Measurements from ENCODE around the gene FPR2. TPM values are rescaled to one million over a fixed set of nuclear protein-coding genes. Genes with fewer than 3 reads are reported as not detected.

The FPR2 gene
- total and polyA plus RNA-seq, 2 experiments from 2014 or later = not detected

- DNase-seq (ENCODE audit: low spot score) = no peak
- Histone ChIP-seq H3K79me2 (replicated peaks; ENCODE audit: insufficient read depth) (no peaks in the 10 kb centered on the region), H3F3A (replicated peaks; ENCODE audit: low read depth) (no peaks in the 10 kb centered on the region), H2AFZ (no peak within 1 kb of the TSS), H3K27me3 (ENCODE audit: insufficient read depth) (no peaks in the 10 kb centered on the region), H4K20me1 (replicated peaks; ENCODE audit: insufficient read depth) (no peaks in the 10 kb centered on the region), H3K4me3 (no peak within 1 kb of the TSS), H3K9me2 (ENCODE audit: insufficient read depth) (0 out of 2 replicates have a peak, but pooled peaks cover 2% of the 10 kb centered on the region), H3K27ac (ENCODE audit: low read depth) (no peak within 1 kb of the TSS), H3K4me2 (no peak within 1 kb of the TSS), H3K4me1 (ENCODE audit: insufficient read depth) (no peaks in the 10 kb centered on the region), H3K36me3 (ENCODE audit: insufficient read depth) (no peaks in the 10 kb centered on the region)
- no peak within 1 kb of the TSS for H3K27ac Mint-ChIP-seq
- TF ChIP-seq EZH2 (IDR thresholded peaks at IDR 0.05; ENCODE audit: low read depth, unreplicated experiment) (no peak), STAT1 (IDR thresholded peaks at IDR 0.05; ENCODE audit: unreplicated experiment) (no peak), POLR2AphosphoS5 (IDR thresholded peaks at IDR 0.05; ENCODE audit: low read depth) (no peak), ETS1 (IDR thresholded peaks at IDR 0.05) (no peak), CREB1 (CRISPR knock-in tag; IDR thresholded peaks at IDR 0.05; ENCODE audit: low read depth) (no peak), ZNF331 (CRISPR knock-in tag; IDR thresholded peaks at IDR 0.05; ENCODE audit: low read depth) (no peak), EZH2phosphoT487 (IDR thresholded peaks at IDR 0.05; ENCODE audit: unreplicated experiment) (no peak)
- TF ChIP-seq, protein P1, sequence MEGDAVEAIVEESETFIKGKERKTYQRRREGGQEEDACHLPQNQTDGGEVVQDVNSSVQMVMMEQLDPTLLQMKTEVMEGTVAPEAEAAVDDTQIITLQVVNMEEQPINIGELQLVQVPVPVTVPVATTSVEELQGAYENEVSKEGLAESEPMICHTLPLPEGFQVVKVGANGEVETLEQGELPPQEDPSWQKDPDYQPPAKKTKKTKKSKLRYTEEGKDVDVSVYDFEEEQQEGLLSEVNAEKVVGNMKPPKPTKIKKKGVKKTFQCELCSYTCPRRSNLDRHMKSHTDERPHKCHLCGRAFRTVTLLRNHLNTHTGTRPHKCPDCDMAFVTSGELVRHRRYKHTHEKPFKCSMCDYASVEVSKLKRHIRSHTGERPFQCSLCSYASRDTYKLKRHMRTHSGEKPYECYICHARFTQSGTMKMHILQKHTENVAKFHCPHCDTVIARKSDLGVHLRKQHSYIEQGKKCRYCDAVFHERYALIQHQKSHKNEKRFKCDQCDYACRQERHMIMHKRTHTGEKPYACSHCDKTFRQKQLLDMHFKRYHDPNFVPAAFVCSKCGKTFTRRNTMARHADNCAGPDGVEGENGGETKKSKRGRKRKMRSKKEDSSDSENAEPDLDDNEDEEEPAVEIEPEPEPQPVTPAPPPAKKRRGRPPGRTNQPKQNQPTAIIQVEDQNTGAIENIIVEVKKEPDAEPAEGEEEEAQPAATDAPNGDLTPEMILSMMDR (conservative IDR thresholded peaks at IDR 0.05; ENCODE audit: low read depth in 2 of 2) = no peak
- TF ChIP-seq, protein P2, sequence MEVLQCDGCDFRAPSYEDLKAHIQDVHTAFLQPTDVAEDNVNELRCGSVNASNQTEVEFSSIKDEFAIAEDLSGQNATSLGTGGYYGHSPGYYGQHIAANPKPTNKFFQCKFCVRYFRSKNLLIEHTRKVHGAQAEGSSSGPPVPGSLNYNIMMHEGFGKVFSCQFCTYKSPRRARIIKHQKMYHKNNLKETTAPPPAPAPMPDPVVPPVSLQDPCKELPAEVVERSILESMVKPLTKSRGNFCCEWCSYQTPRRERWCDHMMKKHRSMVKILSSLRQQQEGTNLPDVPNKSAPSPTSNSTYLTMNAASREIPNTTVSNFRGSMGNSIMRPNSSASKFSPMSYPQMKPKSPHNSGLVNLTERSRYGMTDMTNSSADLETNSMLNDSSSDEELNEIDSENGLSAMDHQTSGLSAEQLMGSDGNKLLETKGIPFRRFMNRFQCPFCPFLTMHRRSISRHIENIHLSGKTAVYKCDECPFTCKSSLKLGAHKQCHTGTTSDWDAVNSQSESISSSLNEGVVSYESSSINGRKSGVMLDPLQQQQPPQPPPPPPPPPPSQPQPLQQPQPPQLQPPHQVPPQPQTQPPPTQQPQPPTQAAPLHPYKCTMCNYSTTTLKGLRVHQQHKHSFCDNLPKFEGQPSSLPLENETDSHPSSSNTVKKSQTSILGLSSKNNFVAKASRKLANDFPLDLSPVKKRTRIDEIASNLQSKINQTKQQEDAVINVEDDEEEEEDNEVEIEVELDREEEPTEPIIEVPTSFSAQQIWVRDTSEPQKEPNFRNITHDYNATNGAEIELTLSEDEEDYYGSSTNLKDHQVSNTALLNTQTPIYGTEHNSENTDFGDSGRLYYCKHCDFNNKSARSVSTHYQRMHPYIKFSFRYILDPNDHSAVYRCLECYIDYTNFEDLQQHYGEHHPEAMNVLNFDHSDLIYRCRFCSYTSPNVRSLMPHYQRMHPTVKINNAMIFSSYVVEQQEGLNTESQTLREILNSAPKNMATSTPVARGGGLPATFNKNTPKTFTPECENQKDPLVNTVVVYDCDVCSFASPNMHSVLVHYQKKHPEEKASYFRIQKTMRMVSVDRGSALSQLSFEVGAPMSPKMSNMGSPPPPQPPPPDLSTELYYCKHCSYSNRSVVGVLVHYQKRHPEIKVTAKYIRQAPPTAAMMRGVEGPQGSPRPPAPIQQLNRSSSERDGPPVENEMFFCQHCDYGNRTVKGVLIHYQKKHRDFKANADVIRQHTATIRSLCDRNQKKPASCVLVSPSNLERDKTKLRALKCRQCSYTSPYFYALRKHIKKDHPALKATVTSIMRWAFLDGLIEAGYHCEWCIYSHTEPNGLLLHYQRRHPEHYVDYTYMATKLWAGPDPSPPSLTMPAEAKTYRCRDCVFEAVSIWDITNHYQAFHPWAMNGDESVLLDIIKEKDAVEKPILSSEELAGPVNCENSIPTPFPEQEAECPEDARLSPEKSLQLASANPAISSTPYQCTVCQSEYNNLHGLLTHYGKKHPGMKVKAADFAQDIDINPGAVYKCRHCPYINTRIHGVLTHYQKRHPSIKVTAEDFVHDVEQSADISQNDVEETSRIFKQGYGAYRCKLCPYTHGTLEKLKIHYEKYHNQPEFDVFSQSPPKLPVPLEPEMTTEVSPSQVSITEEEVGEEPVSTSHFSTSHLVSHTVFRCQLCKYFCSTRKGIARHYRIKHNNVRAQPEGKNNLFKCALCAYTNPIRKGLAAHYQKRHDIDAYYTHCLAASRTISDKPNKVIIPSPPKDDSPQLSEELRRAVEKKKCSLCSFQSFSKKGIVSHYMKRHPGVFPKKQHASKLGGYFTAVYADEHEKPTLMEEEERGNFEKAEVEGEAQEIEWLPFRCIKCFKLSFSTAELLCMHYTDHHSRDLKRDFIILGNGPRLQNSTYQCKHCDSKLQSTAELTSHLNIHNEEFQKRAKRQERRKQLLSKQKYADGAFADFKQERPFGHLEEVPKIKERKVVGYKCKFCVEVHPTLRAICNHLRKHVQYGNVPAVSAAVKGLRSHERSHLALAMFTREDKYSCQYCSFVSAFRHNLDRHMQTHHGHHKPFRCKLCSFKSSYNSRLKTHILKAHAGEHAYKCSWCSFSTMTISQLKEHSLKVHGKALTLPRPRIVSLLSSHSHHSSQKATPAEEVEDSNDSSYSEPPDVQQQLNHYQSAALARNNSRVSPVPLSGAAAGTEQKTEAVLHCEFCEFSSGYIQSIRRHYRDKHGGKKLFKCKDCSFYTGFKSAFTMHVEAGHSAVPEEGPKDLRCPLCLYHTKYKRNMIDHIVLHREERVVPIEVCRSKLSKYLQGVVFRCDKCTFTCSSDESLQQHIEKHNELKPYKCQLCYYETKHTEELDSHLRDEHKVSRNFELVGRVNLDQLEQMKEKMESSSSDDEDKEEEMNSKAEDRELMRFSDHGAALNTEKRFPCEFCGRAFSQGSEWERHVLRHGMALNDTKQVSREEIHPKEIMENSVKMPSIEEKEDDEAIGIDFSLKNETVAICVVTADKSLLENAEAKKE (CRISPR knock-in tag; IDR thresholded peaks at IDR 0.05) = no peak
- H3K27me3 Mint-ChIP-seq (ENCODE audit: insufficient read depth, low read depth, poor library complexity) = peaks cover 5% of the 10 kb centered on the region
- peaks cover 69% of the 10 kb centered on the region for H3K9me3 Mint-ChIP-seq
- ATAC-seq = no peak
- no peaks in the 10 kb centered on the region for H3K4me1 Mint-ChIP-seq
- peaks cover 4% of the 10 kb centered on the region; the same call in 2 of the 3 replicates for H3K36me3 Mint-ChIP-seq (ENCODE audit: low read depth)
- H3K4me3 Mint-ChIP-seq = no peak within 1 kb of the TSS
Measured at GRCh38 chr19:51751655-51752054, 9.3 kb upstream of the FPR2 start, which contains the start of gene FPR1. FPR1 (minus strand) TSS chr19:51751878; CDS start chr19:51746994, 4,884 bp downstream.
